Esophagus squamous epithelium (tissue), 5 donors: ENCODE results near the gene INMT. TPM values are rescaled to one million over a fixed set of nuclear protein-coding genes. Genes with fewer than 3 reads are reported as not detected.

Experiments used
- DNase-seq: peaks from one replicate; lab custom pipeline; 2025; lab: John Stamatoyannopoulos, UW
- H3K27ac ChIP-seq, 4 donors: fragments of 200-600 bp; sonication (generic); one replicate each; pipeline ENCODE4 v1.5.1; 2016 to 2019; ENCODE audit warnings: mild to moderate bottlenecking in 1 of 4
- H3K27me3 ChIP-seq, 4 donors: fragments of 200-600 bp; sonication (generic); 1 replicate in 3 of 4; 2 replicates in 1 of 4; pipeline versions ENCODE4 v1.5.1 to v1.6.0; 2017 to 2021; ENCODE audit warnings: antibody characterized with exemption in 1 of 4
- H3K36me3 ChIP-seq, 3 donors: fragments of 200-600 bp; sonication (generic); one replicate each; pipeline ENCODE4 v1.5.1; 2016 to 2019
- H3K4me1 ChIP-seq, 3 donors: fragments of 200-600 bp; sonication (generic); one replicate each; pipeline ENCODE4 v1.5.1; 2017 to 2019
- H3K4me3 ChIP-seq, 4 donors: fragments of 200-600 bp; sonication (generic); 1 replicate in 3 of 4; 2 replicates in 1 of 4; pipeline ENCODE4 v1.5.1; 2016 to 2019; ENCODE audit warnings: mild to moderate bottlenecking in 2 of 4, moderate library complexity in 1 of 4
- H3K9me3 ChIP-seq, 3 donors: fragments of 200-600 bp; sonication (generic); one replicate each; pipeline ENCODE4 v1.5.1; 2016 to 2019
- CTCF ChIP-seq, 6 experiments: fragments of 450-650 bp in 4 of 6; fragments of 200-600 bp in 2 of 6; sonication (generic) in 2 of 6; IDR thresholded peaks; one replicate each; pipeline ENCODE4 v1.5.1; 2016 to 2019; ENCODE audit warnings: antibody characterized with exemption in 6 of 6, mild to moderate bottlenecking in 4 of 6, moderate library complexity in 4 of 6
- POLR2A ChIP-seq, 4 donors: fragments of 450-650 bp; IDR thresholded peaks; one replicate each; pipeline ENCODE4 v1.6.1; 2017; ENCODE audit warnings: antibody characterized with exemption in 4 of 4, mild to moderate bottlenecking in 4 of 4, moderate library complexity in 3 of 4
- WGBS, 2 donors: methylation state at CpG; one replicate each; pipeline ENCODE4 v1.1.5; 2018; 5-methylcytosine and 5-hydroxymethylcytosine counted together
- intact Hi-C: fragments of 100-400 bp; cut with DNase I; formaldehyde crosslinking; loops from one replicate; pipeline ENCODE4 v1.15.0; 2022
- total RNA-seq, 4 donors: library from RNA; depleted of rRNA; stranded (reverse); fragments of >200 nt; gene quantifications; one replicate each; pipeline ENCODE4 v1.1.0, GENCODE V29; 2016
- donor health status: DM: yes; HTN: yes; CAD: no.

The INMT gene
- total RNA-seq, 4 donors from 2014 or later: 0.76 to 40.2 (median 7.8) TPM

- 14 to 25% methylated on average over 2 of the region's 2 CpGs for WGBS, 2 donors
- Histone ChIP-seq H3K36me3 (no peaks in the 10 kb centered on the region), H3K27me3 (no peaks in the 10 kb centered on the region), H3K27ac (peak overlapping the region in 2 of 4 donors; percentile 52 to 70), H3K9me3 (no peaks in the 10 kb centered on the region), H3K4me3 (no peak overlapping the region), H3K4me1 (peaks cover 12 to 76% (median 43%) of the 10 kb centered on the region in 3 donors)
- TF ChIP-seq POLR2A (IDR thresholded peaks at IDR 0.05) (no peak), CTCF (IDR thresholded peaks at IDR 0.05) (no peak)
- no peak for DNase-seq
- intact Hi-C loops: loop anchor here (5.0 to 10.0 kb wide), 2 partner anchors 178 to 325 kb away; no protein-coding TSS in a partner anchor
These were observed 47.5 kb downstream of the INMT start for GRCh38 chr7:30799206-30799975.

- WGBS, 2 donors: 75 to 86% methylated on average over 4 of the region's 5 CpGs
These were observed 48.2 kb downstream of the INMT start for GRCh38 chr7:30799976-30800661.

GRCh38 chr7:30800785-30801252 lies 48.9 kb downstream of the INMT start:
- Histone ChIP-seq H3K27me3 (no peaks in the 10 kb centered on the region), H3K4me1 (peaks cover 12 to 79% (median 47%) of the 10 kb centered on the region in 3 donors), H3K36me3 (no peaks in the 10 kb centered on the region), H3K9me3 (no peaks in the 10 kb centered on the region), H3K4me3 (no peak overlapping the region), H3K27ac (peak overlapping the region in 3 of 4 donors; percentile 15 to 70 (median 27))
- intact Hi-C loops: no loop called here
- WGBS, 2 donors: 17 to 30% methylated on average over 3 of the region's 6 CpGs
- no peak for DNase-seq
- no peak for TF ChIP-seq POLR2A (IDR thresholded peaks at IDR 0.05)
- peak; percentile 55 to 79 (median 65) for TF ChIP-seq CTCF (IDR thresholded peaks at IDR 0.05)

More at GRCh38 chr7:30799976-30800661, 48.2 kb downstream of the INMT start:
- Histone ChIP-seq H3K4me1 (peaks cover 12 to 82% (median 50%) of the 10 kb centered on the region in 3 donors), H3K27me3 (no peaks in the 10 kb centered on the region), H3K27ac (peak overlapping the region in 2 of 4 donors; percentile 52 to 70), H3K36me3 (no peaks in the 10 kb centered on the region), H3K9me3 (no peaks in the 10 kb centered on the region), H3K4me3 (no peak overlapping the region)
- DNase-seq: no peak
- no peak for TF ChIP-seq CTCF (IDR thresholded peaks at IDR 0.05)
- no peak for TF ChIP-seq POLR2A (IDR thresholded peaks at IDR 0.05)
- intact Hi-C loops: loop anchor here (5.0 to 10.0 kb wide), 2 partner anchors 177 to 325 kb away; no protein-coding TSS in a partner anchor

- Histone ChIP-seq H3K27me3 (no peaks in the 10 kb centered on the region), H3K4me3 (no peak overlapping the region), H3K4me1 (peaks cover 8 to 59% (median 30%) of the 10 kb centered on the region in 3 donors), H3K27ac (no peak overlapping the region), H3K36me3 (no peaks in the 10 kb centered on the region), H3K9me3 (no peaks in the 10 kb centered on the region)
- DNase-seq: no peak
- TF ChIP-seq CTCF (IDR thresholded peaks at IDR 0.05) (no peak), POLR2A (IDR thresholded peaks at IDR 0.05) (no peak)
- 92 to 97% methylated on average over 4 of the region's 4 CpGs for WGBS, 2 donors
- intact Hi-C loops: no loop called here
These were observed 50.9 kb downstream of the INMT start for GRCh38 chr7:30802812-30803211.
